HL-60 (cell line): ENCODE data around the gene TFR2.

Source experiments
- CTCF ChIP-seq: IDR thresholded peaks from one replicate; pipeline ENCODE4 v1.5.1; 2011; ENCODE audit warnings: low read length, control low read depth, inconsistent platforms; ENCODE audit not compliant: insufficient read depth
- POLR2AphosphoS5 ChIP-seq: IDR thresholded peaks from 2 replicates; pipeline ENCODE4 v1.6.1; 2012; ENCODE audit warnings: low read depth

GRCh38 chr7:100570954-100571828, 70.2 kb downstream of the TFR2 start:
- TF ChIP-seq CTCF, result no peak
- TF ChIP-seq POLR2AphosphoS5, result no peak
